ENCODE measurements around the gene SECTM1. TPM values are rescaled to one million over a fixed set of nuclear protein-coding genes. Genes with fewer than 3 reads are reported as not detected.

Gene SECTM1
- total RNA-seq, 1 donor = 15.1 TPM

Other genes starting within 250 kb of the SECTM1 start
- gene FASN, start 235.5 kb downstream of the SECTM1 start, total RNA-seq = 80.8 TPM
- 33.9 TPM for gene CCDC57, start 120.9 kb downstream of the SECTM1 start, total RNA-seq
- gene SLC16A3, start 104.7 kb downstream of the SECTM1 start, total RNA-seq = 65.4 TPM
- 73.5 TPM for gene CSNK1D, start 60.1 kb downstream of the SECTM1 start, total RNA-seq
- 1.9 TPM for gene CD7, start 16.2 kb downstream of the SECTM1 start, total RNA-seq
- gene TEX19, start 25.5 kb upstream of the SECTM1 start, total RNA-seq = not detected
- gene UTS2R, start 38.0 kb upstream of the SECTM1 start, total RNA-seq = not detected
- gene HEXD, start 84.6 kb upstream of the SECTM1 start, total RNA-seq = 51.4 TPM
- 41.7 TPM for gene OGFOD3, start 84.8 kb upstream of the SECTM1 start, total RNA-seq
- gene CYBC1, start 117.0 kb upstream of the SECTM1 start, total RNA-seq = 200 TPM
- 80.5 TPM for gene NARF, start 125.0 kb upstream of the SECTM1 start, total RNA-seq
- gene FOXK2, start 186.0 kb upstream of the SECTM1 start, total RNA-seq = 47.9 TPM